SW480 (cell line): ENCODE results near the gene RAPGEF2.
A peak's percentile ranks its signal among the peaks of the same experiment; 100 is the strongest.
"Not testable (repeated sequence)": the region's sequence is repeated elsewhere in the genome, so short reads cannot be mapped to it uniquely, and the experiment has no call there.

Source experiments
- DNase-seq: peaks from one replicate; pipeline ENCODE4 v3.0.0-alpha.2; 2016; ENCODE audit warnings: low spot score

The RAPGEF2 gene

DNA sequence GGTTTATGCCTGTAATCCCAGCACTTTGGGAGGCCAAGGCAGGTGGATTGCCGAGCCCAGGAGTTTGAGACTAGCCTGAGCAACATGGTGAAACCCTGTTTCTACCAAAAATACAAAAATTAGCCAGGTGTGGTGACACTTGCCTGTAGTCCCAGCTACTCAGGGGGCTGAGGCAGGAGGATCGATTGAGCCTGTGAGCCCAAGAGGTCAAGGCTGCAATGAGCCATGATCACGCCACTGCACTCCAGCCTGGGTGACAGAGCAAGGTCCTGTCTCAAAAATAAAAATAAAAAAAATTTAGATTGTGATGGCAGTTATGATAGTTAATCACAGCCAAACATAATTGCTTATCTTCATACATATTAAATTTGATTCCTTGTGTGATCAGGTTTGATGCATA lies 58.6 kb downstream of the RAPGEF2 start:
- not testable (repeated sequence) for DNase-seq

GRCh38 chr4:159162576-159162975 lies 59.7 kb downstream of the RAPGEF2 start:
- no peak for DNase-seq

- no peak for DNase-seq
Observed at GRCh38 chr4:159163521-159163920, 60.6 kb downstream of the RAPGEF2 start.

GRCh38 chr4:159169404-159170302 lies 66.8 kb downstream of the RAPGEF2 start:
- no peak for DNase-seq

- DNase-seq, result no peak
Observed at GRCh38 chr4:159171287-159171686, 68.4 kb downstream of the RAPGEF2 start.

GRCh38 chr4:159173886-159174285 lies 71.0 kb downstream of the RAPGEF2 start:
- DNase-seq, result no peak

GRCh38 chr4:159174645-159175084 lies 71.8 kb downstream of the RAPGEF2 start:
- no peak for DNase-seq

DNA sequence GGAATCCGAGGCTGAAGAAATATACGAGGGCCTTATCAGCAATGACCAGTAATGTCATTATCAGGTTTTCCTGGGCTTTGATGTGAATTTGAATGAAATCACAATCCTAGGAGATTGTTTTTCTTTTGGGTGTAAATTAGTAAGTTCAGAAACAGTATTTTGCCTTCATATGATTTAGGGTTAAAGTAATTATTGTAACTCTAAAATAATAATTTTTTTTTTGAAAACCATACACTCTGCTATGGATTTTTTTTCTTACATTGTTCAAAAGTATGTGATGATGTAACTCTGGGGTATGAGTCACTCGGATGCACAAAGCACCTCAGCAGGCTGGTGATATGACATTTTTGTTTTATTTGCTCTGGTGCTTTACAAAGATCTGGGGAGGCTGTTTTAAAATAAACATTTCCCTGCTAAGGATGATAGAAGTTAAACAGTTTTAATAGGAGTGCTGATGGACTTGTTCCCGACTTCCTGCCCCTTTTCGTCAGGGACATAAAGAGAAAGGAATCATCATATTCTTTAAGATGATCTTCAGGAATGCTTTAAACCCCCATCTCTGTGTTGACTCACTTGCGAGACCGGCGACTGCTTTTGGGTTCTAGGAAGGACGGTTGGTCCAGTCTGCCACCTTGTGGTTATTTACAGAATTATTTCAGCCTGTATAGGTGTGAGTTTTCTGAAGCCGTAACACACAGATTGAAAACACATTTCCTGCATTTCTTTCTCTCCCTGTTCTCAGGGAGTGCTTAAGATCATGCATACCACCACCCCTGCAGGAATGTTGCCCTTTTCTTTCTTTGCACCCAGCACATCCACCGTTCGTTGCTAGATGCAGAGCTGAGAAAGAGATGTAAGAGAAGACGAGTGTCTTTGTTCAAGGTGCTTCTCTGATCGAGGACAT lies 72.5 kb downstream of the RAPGEF2 start:
- peak; percentile 81 for DNase-seq

GRCh38 chr4:159175989-159176375 lies 73.1 kb downstream of the RAPGEF2 start:
- peak; percentile 1 for DNase-seq

- DNase-seq, result no peak
Observed at GRCh38 chr4:159177265-159178150, 74.6 kb downstream of the RAPGEF2 start.

GRCh38 chr4:159178151-159178546 lies 75.3 kb downstream of the RAPGEF2 start:
- no peak for DNase-seq

DNA sequence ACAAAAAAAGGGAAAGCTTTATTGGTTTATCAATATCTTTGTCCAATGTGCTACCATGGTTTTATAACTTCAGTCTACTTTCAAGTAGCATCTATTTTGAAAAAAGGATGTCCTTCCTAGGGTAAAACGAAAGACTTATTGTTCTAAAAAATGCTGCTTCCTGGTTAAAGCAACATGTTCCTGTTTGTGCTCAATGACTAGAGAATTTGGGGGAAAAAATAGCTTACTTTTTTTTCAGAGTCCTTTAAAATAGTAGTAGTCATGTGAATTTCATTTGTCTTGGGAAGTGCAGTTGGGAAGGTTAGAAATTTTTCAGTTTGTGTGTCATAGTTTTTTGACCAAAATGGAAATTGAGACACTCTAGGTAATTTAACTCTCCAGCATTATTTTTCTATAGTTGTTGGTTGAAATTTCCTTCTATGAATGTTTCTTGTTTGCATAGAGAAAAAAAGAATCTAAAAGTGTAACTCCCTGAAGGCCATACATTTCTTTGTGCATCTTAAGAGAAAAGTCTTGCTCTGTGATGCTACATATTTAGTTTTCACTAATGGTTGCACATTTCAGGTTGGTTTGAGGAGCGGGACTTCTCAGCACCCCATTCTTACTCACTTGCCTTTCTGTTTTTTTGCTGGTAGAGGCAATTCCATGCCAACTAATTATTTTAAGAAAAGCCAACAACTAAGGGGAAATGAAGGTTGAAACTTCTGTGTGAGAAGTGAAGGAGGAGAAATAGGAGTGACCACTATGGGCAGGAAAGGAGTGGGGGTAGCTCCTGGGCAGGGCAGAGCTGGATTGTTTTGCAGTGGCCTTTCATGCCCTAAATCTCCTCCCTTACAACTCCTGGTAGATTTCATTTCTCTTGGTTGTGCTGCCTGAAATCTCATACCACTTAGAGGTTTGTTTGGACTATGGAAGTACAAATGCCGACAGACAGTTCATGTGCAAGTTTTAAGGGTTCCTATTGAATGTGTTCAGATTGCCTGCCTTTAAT lies 76.4 kb downstream of the RAPGEF2 start:
- DNase-seq, result no peak

DNA sequence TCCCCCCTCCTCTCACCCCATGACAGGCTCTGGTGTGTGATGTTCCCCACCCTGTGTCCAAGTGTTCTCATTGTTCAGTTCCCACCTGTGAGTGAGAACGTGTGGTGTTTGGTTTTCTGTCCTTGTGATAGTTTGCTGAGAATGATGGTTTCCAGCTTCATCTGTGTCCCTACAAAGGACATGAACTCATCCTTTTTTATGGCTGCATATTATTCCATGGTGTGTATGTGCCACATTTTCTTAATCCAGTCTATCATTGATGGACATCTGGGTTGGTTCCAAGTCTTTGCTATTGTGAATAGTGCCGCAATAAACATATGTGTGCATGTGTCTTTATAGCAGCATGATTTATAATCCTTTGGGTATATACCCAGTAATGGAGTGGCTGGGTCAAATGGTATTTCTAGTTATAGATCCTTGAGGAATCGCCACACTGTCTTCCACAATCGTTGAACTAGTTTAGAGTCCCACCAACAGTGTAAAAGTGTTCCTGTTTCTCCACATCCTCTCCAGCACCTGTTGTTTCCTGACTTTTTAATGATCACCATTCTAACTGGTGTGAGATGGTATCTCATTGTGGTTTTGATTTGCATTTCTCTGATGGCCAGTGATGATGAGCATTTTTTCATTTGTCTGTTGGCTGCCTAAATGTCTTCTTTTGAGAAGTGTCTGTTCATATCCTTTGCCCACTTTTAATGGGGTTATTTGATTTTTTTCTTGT lies 81.2 kb downstream of the RAPGEF2 start:
- DNase-seq, result not testable (repeated sequence)

- DNase-seq, result no peak
Observed at GRCh38 chr4:159185591-159186023, 82.7 kb downstream of the RAPGEF2 start.

GRCh38 chr4:159188646-159189045 lies 85.8 kb downstream of the RAPGEF2 start:
- no peak for DNase-seq

- no peak for DNase-seq
Observed at GRCh38 chr4:159190651-159191050, 87.8 kb downstream of the RAPGEF2 start.

DNA sequence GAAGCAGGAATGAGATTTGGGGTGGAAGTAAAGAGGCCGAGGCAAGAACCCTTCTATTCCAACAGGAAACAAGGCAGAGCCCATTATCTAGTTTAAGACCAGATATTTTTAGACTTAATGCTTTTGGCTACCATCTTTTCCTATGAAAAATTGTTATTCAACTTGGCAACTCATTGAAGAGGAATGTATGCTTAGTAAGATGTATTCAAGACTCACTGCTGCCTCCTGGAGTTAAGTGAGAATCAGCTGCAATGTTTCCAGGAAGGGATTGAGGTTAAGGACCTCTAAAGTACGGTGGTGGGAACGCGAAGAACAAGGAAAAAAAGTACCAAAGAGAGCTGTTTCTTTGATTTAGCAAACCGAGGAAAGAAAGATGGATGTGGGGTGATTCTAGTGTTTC lies 89.1 kb downstream of the RAPGEF2 start:
- DNase-seq, result peak; percentile 36

- DNase-seq, result no peak
Observed at GRCh38 chr4:159193046-159193620, 90.3 kb downstream of the RAPGEF2 start.

DNA sequence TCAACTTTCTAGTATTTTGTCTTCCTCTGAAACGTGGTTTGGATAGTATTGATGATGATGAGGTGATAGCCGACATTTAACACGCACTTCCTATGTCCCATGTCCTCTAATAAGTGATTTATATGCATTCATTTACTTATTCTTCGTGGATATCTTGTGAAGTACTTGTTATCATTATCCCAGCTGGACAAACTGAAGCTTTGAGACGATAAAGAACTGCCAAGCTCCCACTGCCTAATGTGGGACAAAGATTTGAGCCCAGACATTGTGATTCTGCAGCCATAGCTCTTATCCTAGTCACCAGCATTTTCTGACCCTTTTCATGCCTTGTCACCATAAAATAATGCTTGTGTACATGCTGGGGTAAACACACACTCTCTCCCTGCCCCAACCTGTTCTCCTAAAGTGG lies 92.5 kb downstream of the RAPGEF2 start:
- DNase-seq, result no peak
